Testis (tissue), 5 donors: ENCODE measurements around the gene SELENOH. TPM values are rescaled to one million over a fixed set of nuclear protein-coding genes. Genes with fewer than 3 reads are reported as not detected.

Source experiments
- DNase-seq: peaks from one replicate; pipeline ENCODE4 v3.0.0-alpha.2; 2019
- H3K27ac ChIP-seq, 2 donors: fragments of 200-600 bp; sonication (generic); one replicate each; pipeline ENCODE4 v1.5.1; 2019
- H3K27me3 ChIP-seq: fragments of 200-600 bp; sonication (generic); one replicate; pipeline ENCODE4 v1.5.1; 2019
- H3K36me3 ChIP-seq: fragments of 200-600 bp; sonication (generic); one replicate; pipeline ENCODE4 v1.5.1; 2017; ENCODE audit warnings: low read depth; ENCODE audit errors: missing control alignments
- H3K4me1 ChIP-seq: fragments of 200-600 bp; sonication (generic); one replicate; pipeline ENCODE4 v1.5.1; 2019
- H3K4me3 ChIP-seq, 2 donors: fragments of 200-600 bp; sonication (generic); one replicate each; pipeline ENCODE4 v1.5.1; 2017 to 2019
- H3K9me3 ChIP-seq: fragments of 200-600 bp; sonication (generic); one replicate; pipeline ENCODE4 v1.5.1; 2017
- CTCF ChIP-seq, 3 experiments: fragments of 450-650 bp in 2 of 3; fragments of 200-600 bp in 1 of 3; sonication (generic) in 1 of 3; IDR thresholded peaks; one replicate each; pipeline ENCODE4 v1.5.1; 2016 to 2019; ENCODE audit warnings: antibody characterized with exemption in 3 of 3, mild to moderate bottlenecking in 2 of 3, moderate library complexity in 1 of 3
- POLR2A ChIP-seq: fragments of 450-650 bp; IDR thresholded peaks from one replicate; pipeline ENCODE4 v1.6.1; 2017; ENCODE audit warnings: antibody characterized with exemption, mild to moderate bottlenecking, moderate library complexity
- WGBS, 2 donors: methylation state at CpG; one replicate each; pipeline ENCODE4 v1.1.5; 2018; 5-methylcytosine and 5-hydroxymethylcytosine counted together
- intact Hi-C: fragments of 100-400 bp; cut with DNase I; formaldehyde crosslinking; loops from one replicate; pipeline ENCODE4 v1.15.1; 2023; ENCODE audit warnings: low total_unique reads
- long read RNA-seq, 2 donors: transcript quantifications; one replicate each; lab custom pipeline, GENCODE V29; 2026
- polyA plus RNA-seq: library from polyadenylated mRNA; stranded (reverse); fragments of 350-450 nt; fragmentation: Illumina TruSeq; extraction: RNeasy Lipid Tissue Mini Kit (QIAGEN cat#74804); gene quantifications from one replicate; pipeline ENCODE4 v1.2.3, GENCODE V29; 2014; ENCODE audit warnings: low read depth, low replicate concordance; ENCODE audit not compliant: insufficient read depth
- total RNA-seq, 2 donors: library from RNA; depleted of rRNA; stranded (reverse); fragments of >200 nt; gene quantifications; one replicate each; pipeline ENCODE4 v1.2.3, GENCODE V29; 2016

SELENOH gene
- 100 to 1,000 TPM; 157 to 222 TPM for total RNA-seq
- 71.3 TPM for polyA plus RNA-seq
- long read RNA-seq, donor 1, transcript SELENOH-204 (4 exons, 818 nt) = major isoform, 156 of 189 reads
- long read RNA-seq, donor 1, transcript SELENOH-205 (3 exons, 1,039 nt) = minor isoform, 5 of 189 reads
- long read RNA-seq, donor 1, transcript SELENOH-201 (3 exons, 833 nt) = minor isoform, 5 of 189 reads
- long read RNA-seq, donor 1, partial matches to known transcripts = 13 of 189 reads
- long read RNA-seq, donor 1, other reads (novel, unspliced or antisense) = 0 of 189 reads
- long read RNA-seq, donor 2, transcript SELENOH-205 (3 exons, 1,039 nt) = minor isoform, 5 of 139 reads
- long read RNA-seq, donor 2, transcript SELENOH-204 (4 exons, 818 nt) = major isoform, 112 of 139 reads
- long read RNA-seq, donor 2, transcript SELENOH-202 (4 exons, 469 nt) = minor isoform, 6 of 139 reads
- long read RNA-seq, donor 2, partial matches to known transcripts = 11 of 139 reads
- long read RNA-seq, donor 2, other reads (novel, unspliced or antisense) = 0 of 139 reads

GRCh38 chr11:57741132-57742086 is at the start of gene SELENOH:
TSS of gene SELENOH (plus strand) at chr11:57741491. CDS start at chr11:57741596, 105 bp downstream.
- peak; percentile 97 for DNase-seq
- TF ChIP-seq POLR2A (no peak), CTCF (IDR thresholded peaks at IDR 0.05) (no peak)
- Histone ChIP-seq H3K9me3 (no peaks in the 10 kb centered on the region), H3K4me1 (peaks cover 11% of the 10 kb centered on the region), H3K27me3 (no peaks in the 10 kb centered on the region), H3K27ac (peak within 1 kb of the TSS; percentile 89 to 91), H3K4me3 (peak within 1 kb of the TSS; percentile 73 to 87), H3K36me3 (no peaks in the 10 kb centered on the region)
- WGBS, 2 donors = 1 to 4% methylated on average over 41 to 75 of the region's 75 CpGs
- intact Hi-C loops = loop anchor here (10.0 kb wide), 1 partner anchor 63 kb away; no protein-coding TSS in a partner anchor

- H3K27ac ChIP-seq = no peak overlapping the region
These were observed 42.4 kb upstream of the SELENOH start for GRCh38 chr11:57698843-57699365.

GRCh38 chr11:57699813-57700212 is 41.5 kb upstream of the SELENOH start:
- Histone ChIP-seq H3K27me3 (no peaks in the 10 kb centered on the region), H3K9me3 (no peaks in the 10 kb centered on the region), H3K27ac (no peak overlapping the region), H3K36me3 (no peaks in the 10 kb centered on the region), H3K4me3 (no peak overlapping the region), H3K4me1 (no peaks in the 10 kb centered on the region)
- intact Hi-C loops = no loop called here
- no peak for DNase-seq
- WGBS, 2 donors = 86% methylated on average over 6 to 10 of the region's 10 CpGs
- no peak for TF ChIP-seq POLR2A
- no peak for TF ChIP-seq CTCF (IDR thresholded peaks at IDR 0.05)

More at GRCh38 chr11:57698843-57699365, 42.4 kb upstream of the SELENOH start:
- TF ChIP-seq POLR2A (no peak), CTCF (IDR thresholded peaks at IDR 0.05) (no peak)
- intact Hi-C loops = no loop called here
- no peaks in the 10 kb centered on the region for H3K36me3 ChIP-seq
- H3K9me3 ChIP-seq = no peaks in the 10 kb centered on the region
- no peaks in the 10 kb centered on the region for H3K4me1 ChIP-seq
- DNase-seq = no peak
- WGBS, 2 donors = 87 to 93% methylated on average over 16 to 18 of the region's 18 CpGs
- no peaks in the 10 kb centered on the region for H3K27me3 ChIP-seq
- H3K4me3 ChIP-seq = no peak overlapping the region

- H3K9me3 ChIP-seq = no peaks in the 10 kb centered on the region
- no peaks in the 10 kb centered on the region for H3K4me1 ChIP-seq
- no peak for DNase-seq
- H3K36me3 ChIP-seq = no peaks in the 10 kb centered on the region
- TF ChIP-seq CTCF (IDR thresholded peaks at IDR 0.05) = no peak
- no peak for TF ChIP-seq POLR2A
- H3K27ac ChIP-seq = no peak overlapping the region
- WGBS, 2 donors = 57 to 60% methylated on average over 3 of the region's 3 CpGs
- intact Hi-C loops = no loop called here
- H3K4me3 ChIP-seq = no peak overlapping the region
- H3K27me3 ChIP-seq = no peaks in the 10 kb centered on the region
These were observed 40.9 kb upstream of the SELENOH start for GRCh38 chr11:57700425-57700824.
